Muscle of arm (tissue), 12 donors: ENCODE results near the gene BCO2. TPM values are rescaled to one million over a fixed set of nuclear protein-coding genes. Genes with fewer than 3 reads are reported as not detected.

Experiments
- DNase-seq: peaks from one replicate; pipeline ENCODE4 v3.0.0-alpha.2; 2013
- polyA plus RNA-seq, 12 donors: library from polyadenylated mRNA; unstranded; fragments of 120-200 nt; gene quantifications; one replicate each; pipeline ENCODE4 v1.2.1, GENCODE V29; 2013; ENCODE audit not compliant: insufficient read length in 12 of 12

The BCO2 gene
- polyA plus RNA-seq, 12 donors = 3.4 to 28.6 (median 8.0) TPM; not detected in 1

- no peak for DNase-seq
These were observed 37.0 kb downstream of the BCO2 start for GRCh38 chr11:112212290-112212689.

DNA sequence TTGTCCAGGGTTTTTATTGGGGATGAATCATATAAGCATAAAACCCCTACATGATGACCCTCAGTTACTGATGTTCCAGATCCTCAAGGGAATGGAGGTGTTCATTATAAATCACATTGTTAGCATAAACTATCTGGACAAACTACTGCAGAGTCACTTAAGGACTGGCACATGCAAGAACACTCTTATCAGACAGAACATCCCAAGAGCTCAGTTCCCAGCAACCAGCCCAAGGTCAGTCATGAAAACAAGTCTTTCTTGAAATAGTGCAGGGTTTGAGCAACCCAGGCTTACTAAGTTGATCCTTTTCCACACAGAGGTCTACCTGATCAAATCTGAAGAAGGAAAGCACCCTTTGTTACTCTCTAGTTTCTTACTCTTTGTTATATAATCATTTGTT lies 37.4 kb downstream of the BCO2 start:
- no peak for DNase-seq

- no peak for DNase-seq
These were observed 38.4 kb downstream of the BCO2 start for GRCh38 chr11:112213753-112214152.

GRCh38 chr11:112215621-112216020 lies 40.3 kb downstream of the BCO2 start:
- DNase-seq = no peak

DNA sequence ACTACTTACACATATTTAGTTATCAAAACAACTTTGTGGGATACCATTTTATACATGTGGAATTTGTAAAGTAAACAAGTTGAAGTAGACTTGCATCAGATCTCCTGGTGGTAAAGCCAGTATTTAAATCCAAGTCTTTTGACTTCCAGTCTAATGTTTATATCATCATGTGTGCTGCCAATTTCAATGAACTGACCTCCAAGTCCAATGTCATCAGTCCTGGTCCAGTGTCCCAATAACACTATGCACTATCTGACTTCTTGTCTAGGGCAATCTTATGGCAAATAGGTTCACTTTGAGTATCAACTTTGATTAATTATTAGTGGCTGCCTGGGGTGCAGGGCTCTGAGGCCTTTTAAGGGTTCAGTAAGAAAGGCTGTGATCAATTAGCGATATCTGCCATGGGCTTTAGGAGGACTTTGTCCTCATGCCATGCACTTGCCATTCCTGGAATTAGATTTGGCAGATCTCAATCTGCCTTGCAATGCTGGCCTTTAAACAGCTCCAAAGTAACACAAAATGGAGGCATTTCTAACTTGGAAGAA lies 41.3 kb downstream of the BCO2 start:
- no peak for DNase-seq

DNA sequence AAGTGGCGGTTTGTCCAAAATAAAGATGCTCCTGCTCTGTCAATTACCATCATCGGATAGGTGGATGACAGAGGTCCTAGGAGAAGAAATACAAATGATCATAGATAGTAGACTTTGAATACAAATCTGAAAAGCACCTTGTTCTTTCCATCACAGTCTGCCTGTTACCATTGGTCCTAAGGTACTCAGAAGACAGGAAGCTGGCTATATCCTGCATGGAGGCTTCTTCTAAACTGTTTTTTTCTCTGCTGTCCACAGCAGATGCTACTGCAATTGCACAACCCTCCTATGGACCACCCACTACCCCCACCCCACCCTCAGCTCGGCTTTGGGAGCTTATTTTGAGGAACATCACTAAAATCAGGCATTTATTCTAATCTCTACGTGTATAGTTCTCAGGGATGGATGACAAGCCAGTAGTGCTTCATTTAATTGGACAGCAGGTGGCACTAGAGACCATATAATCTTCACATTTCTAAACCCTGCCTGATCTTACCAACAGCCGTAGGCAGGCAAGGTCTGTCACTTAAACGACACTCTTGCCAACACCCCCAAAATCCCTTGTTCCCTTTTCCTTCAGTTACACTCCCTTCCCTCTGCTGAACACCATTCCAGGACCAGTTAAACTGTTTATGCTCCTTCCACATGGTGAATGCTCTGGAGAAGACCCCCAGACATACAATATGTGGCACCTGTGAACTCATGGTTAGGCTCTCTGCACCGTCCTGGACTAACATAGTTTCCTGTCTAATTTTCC lies 44.3 kb downstream of the BCO2 start:
- DNase-seq = peak; percentile 81

DNA sequence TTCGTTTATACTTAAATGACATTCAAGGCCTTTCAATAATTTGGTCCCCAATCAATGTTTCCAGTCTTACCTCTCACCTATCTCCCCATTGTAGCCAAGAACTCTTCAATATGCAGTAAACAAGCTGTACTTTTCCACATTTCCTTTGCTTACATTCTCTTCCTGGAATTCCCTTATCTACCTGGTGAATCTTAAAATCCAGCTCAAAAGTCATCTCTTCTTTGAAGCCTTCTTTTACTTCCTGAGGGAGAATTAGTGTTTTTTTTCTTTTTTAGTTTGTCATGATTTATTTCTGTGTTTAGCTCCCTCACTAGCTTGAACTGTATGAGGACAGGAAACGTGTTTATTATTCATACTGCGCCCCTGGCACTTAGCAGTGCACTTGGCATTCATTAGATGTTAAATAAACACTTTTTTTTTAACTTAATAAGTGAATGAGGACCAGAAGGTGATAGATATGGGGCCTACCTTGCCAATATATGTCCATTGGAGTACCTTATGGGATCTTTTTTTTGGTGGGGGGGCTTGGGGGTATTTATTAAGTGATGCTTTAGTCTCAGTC lies 46.0 kb downstream of the BCO2 start:
- no peak for DNase-seq

DNA sequence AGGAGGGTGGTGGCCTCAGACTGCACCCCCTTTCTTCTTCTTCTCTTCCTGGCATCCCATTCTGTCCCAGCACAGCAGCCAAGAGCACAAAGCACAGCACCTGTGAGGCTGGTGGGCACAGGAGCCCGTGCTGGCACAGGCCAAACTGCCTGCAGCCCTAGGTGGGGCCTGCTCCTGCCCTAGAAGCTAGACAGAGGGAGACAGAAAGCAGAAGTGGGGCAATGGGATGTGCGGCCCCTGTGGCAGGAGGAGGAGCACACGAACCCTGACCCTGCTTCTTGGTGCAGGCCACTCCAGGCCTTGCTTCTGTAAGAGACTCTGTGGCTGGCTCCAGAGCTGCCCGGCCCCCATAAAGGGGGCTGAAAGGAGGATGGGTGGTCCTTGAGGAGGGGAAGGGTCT lies 47.0 kb downstream of the BCO2 start:
- DNase-seq = no peak

DNA sequence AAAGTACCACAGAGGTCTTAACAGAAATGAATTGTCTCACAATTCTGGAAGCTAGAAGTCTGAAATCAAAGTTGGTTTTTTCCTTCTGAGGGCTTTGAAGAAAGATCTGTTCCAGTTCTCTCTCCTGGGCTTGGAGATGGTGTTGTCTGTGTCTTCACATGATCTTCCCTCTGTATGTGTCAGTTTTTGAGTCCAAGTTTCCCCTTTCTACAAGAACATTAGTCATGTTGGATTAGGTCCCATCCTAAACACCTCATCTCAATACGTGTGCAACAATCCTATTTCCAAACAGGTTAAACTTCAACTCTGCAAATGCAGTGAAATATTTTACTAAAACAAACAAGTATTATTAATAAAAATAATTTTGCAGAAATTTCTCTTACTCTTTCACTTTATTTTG lies 47.8 kb downstream of the BCO2 start:
- no peak for DNase-seq

- no peak for DNase-seq
These were observed 48.6 kb downstream of the BCO2 start for GRCh38 chr11:112223754-112224532.

GRCh38 chr11:112225753-112226061 lies 50.4 kb downstream of the BCO2 start:
- no peak for DNase-seq

DNA sequence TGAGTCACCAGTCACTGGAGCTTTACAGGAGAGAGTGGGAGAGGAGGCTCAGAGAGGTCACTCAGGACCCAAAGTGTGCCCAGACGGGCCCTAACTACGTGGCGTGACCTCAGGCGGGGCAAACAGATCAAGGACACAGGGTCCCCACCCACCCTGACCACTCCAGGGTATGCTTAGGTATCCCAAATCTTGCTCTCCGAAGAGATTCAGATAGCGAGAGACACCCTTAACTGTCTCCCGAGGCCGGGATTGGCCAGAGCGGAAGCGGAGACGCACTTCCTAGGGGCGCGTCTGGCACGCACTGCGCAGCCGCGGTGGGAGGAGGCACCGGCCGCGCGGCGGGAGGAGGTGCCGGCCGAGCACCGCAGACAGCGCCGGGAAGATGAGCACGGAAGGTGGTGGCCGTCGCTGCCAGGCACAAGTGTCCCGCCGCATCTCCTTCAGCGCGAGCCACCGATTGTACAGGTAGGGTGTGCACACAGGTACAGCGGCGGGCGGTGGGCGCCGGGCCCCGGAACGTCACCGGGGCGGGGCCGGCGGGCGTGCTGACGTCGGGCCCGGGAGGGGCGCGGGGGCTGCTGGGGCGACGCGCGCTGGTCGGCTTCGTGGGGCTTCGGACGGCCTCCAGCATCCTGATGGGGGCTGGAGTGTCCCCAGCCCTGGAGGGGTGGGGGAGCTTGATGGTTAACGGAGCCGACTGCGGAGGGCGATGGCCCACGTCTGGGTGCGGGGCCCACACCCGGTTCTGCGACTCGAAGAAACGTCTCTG lies 50.9 kb downstream of the BCO2 start, which contains the start of gene PTS:
PTS (plus strand) TSS at position 367 of the 769 bp plus-strand sequence; CDS start at position 383, 16 bp downstream.
- peak; percentile 93 for DNase-seq

- DNase-seq = no peak
These were observed 51.6 kb downstream of the BCO2 start for GRCh38 chr11:112226831-112227401.

DNA sequence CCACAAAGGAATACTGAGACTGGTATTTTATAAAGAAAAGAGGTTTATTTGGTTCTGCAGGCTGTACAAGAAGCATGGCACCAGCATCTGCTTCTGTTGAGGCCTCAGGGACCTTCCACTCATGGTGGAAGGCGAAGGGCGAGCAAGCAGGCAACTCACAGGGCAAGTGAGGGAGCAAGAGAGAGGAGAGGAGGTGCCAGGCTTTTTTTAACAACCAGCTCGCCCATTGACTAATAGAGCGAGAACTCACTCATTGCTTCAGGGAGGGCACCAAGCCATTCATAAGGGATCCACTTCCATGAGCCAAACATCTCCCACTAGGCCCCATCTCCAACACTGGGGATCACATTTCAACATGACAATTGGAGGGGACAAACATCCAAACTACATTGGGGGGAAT lies 52.2 kb downstream of the BCO2 start:
- DNase-seq = no peak

- DNase-seq = no peak
These were observed 53.4 kb downstream of the BCO2 start for GRCh38 chr11:112228706-112229105.

DNA sequence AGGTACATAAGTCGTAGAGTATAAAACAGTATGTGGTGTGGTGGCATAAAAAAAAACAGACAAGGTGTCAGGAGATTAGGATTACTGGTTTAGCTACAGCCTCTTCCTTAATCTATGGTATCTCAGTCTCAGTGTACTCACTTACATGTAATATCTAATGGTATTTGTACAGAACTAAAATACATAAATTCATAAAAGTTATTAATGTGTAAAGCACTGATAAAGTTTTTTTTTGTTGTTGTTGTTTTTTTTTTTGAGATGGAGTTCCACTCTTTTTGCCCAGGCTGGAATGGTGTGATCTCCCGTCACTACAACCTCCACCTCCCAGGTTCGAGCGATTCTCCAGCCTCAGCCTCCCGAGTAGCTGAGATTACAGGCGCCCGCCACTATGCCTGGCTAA lies 53.8 kb downstream of the BCO2 start:
- no peak for DNase-seq

GRCh38 chr11:112229746-112230433 lies 54.6 kb downstream of the BCO2 start:
- no peak for DNase-seq

DNA sequence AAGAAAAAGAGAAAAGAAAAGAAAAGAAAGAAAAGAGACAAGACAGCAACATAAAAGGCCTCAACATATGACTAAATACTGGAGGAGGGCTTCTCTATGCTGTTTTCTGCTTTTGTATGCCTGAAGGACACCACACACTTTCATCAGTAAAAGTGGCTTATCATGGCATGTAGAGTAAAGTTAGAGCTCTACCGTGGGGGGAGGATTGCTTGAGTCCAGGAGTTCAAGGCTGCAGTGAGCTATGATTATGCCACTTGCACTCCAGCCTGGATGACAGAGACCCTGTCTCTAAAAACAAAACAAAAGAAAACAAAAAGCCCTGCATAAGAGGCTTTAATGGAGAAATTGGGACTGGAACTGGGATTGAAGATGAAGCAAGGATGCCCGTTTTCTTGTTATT lies 56.6 kb downstream of the BCO2 start:
- no peak for DNase-seq

DNA sequence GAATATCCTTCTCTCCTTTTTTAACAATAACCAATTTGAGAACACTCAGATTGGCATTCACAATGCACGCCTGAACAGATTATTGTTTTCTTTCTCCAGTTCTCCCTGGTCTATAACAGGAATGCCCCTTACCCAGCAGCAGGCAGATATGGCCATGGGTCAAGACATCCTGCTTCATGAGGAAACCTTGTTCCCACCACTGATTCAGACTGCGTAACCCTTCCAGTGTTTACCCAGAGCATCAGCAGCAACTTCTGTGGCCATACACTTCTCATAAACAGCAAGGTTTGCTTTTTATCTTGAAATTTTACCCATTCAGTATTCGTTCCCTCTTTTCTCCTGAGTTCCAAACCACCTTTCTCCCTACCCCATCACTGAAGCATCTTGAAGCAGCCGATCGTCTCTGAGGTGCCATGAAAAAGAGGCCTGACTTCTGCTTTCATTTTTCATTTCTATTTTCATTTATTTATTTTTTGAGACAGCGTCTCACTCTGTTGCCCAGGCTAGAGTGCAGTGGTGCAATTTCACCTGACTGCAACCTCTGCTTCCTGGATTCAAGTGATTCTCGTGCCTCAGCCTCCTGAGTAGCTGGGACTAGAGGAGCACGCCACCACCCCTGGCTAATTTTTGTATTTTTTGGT lies 60.6 kb downstream of the BCO2 start:
- no peak for DNase-seq

DNA sequence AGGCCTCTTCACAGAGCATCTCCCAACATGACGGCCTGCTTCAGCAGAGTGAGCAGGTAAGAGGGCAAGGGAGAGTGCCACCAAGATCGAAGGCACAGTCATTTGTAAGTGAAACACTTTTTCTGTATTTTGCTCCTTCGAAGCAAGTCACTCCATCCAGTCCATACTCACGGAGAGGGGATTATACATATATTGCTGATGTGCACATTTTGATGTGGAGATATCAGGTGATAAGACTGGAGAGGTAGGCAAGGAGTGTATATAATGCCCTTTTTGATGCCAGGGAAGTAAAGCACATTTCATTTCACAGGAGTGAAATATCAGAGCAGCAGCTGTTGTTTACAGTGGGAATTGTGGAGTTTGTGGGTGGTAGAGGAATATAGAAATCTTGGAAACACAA lies 62.1 kb downstream of the BCO2 start:
- DNase-seq = no peak

DNA sequence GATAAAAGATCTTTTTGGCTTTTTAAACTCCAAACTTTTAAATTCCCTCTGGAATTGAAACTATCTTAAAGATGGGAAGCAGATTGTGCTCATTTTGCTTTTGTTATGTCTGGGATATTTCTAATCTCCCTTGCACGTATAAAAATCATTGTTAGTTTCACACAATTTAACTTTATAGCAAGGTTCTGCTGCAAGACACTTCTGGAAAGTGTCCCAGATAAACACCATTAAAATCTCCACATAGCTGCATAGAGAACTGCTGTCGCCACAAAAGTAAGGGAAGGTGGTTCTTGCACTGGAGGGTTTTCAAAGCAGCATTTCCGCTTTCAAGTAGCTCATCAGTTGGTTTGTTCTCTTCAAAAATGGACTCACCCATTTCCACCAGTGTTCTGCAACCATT lies 62.7 kb downstream of the BCO2 start:
- DNase-seq = no peak
